Smooth muscle cell (in vitro differentiated cells): ENCODE measurements around the gene DOCK4. TPM values are rescaled to one million over a fixed set of nuclear protein-coding genes. Genes with fewer than 3 reads are reported as not detected.

Source experiments
- DNase-seq: peaks from one replicate; lab custom pipeline; 2025; ENCODE audit not compliant: unreplicated experiment; lab: John Stamatoyannopoulos, UW
- H2AFZ ChIP-seq: fragments of 200-600 bp; sonication (generic); 2 replicates; pipeline ENCODE4 v1.6.0; 2016; ENCODE audit warnings: antibody characterized with exemption, low read depth, mild to moderate bottlenecking
- H3F3A ChIP-seq: fragments of 200-600 bp; sonication (generic); 2 replicates; pipeline ENCODE4 v1.6.0; 2017; ENCODE audit warnings: antibody characterized with exemption, low read depth
- H3K27ac ChIP-seq: fragments of 200-600 bp; sonication (generic); 2 replicates; pipeline ENCODE4 v1.5.1; 2016; ENCODE audit warnings: low read depth, mild to moderate bottlenecking
- H3K27me3 ChIP-seq: fragments of 200-600 bp; sonication (generic); 2 replicates; pipeline ENCODE4 v1.6.1; 2016; ENCODE audit warnings: low read depth, mild to moderate bottlenecking
- H3K36me3 ChIP-seq: fragments of 200-600 bp; sonication (generic); 2 replicates; pipeline ENCODE4 v1.5.1; 2016; ENCODE audit warnings: low read depth
- H3K4me1 ChIP-seq: fragments of 200-600 bp; sonication (generic); 2 replicates; pipeline ENCODE4 v1.5.1; 2016; ENCODE audit warnings: low read depth
- H3K4me2 ChIP-seq: fragments of 200-600 bp; sonication (generic); 2 replicates; pipeline ENCODE4 v1.6.0; 2016; ENCODE audit warnings: mild to moderate bottlenecking
- H3K4me3 ChIP-seq: fragments of 200-600 bp; sonication (generic); 2 replicates; pipeline ENCODE4 v1.5.1; 2016; ENCODE audit warnings: mild to moderate bottlenecking
- H3K79me2 ChIP-seq: fragments of 200-600 bp; sonication (generic); 2 replicates; pipeline ENCODE4 v1.6.0; 2016; ENCODE audit warnings: low read depth, mild to moderate bottlenecking
- H3K9ac ChIP-seq: fragments of 200-600 bp; sonication (generic); 2 replicates; pipeline ENCODE4 v1.6.0; 2016; ENCODE audit warnings: low read depth
- H3K9me3 ChIP-seq: fragments of 200-600 bp; sonication (generic); replicated peaks from 2 replicates; pipeline ENCODE4 v1.5.1; 2016; ENCODE audit warnings: low read depth
- H4K20me1 ChIP-seq: fragments of 200-600 bp; sonication (generic); 2 replicates; pipeline ENCODE4 v1.6.0; 2016; ENCODE audit warnings: low read depth
- CTCF ChIP-seq: fragments of 200-600 bp; sonication (generic); IDR thresholded peaks from 2 replicates; pipeline ENCODE4 v1.5.1; 2017; ENCODE audit warnings: borderline replicate concordance, mild to moderate bottlenecking, antibody characterized with exemption; ENCODE audit not compliant: insufficient read depth, poor library complexity, severe bottlenecking
- WGBS: methylation state at CpG from one replicate; pipeline ENCODE4 v1.1.7; 2016; ENCODE audit warnings: low lambda C conversion rate; 5-methylcytosine and 5-hydroxymethylcytosine counted together
- polyA plus RNA-seq: library from polyadenylated mRNA; unstranded; fragments of >200 nt; fragmentation: Nextera tagmentation; extraction: Ambion mirVana; gene quantifications from 2 replicates; pipeline ENCODE4 v1.2.1, GENCODE V29; 2016
- total RNA-seq: library from RNA; depleted of rRNA; stranded (reverse); fragments of >200 nt; gene quantifications from 2 replicates; pipeline ENCODE4 v1.2.3, GENCODE V29; 2014

The DOCK4 gene
- total and polyA plus RNA-seq, 2 experiments from 2014 or later, result 7.4 to 20.5 TPM

- H3K4me1 ChIP-seq, result no peaks in the 10 kb centered on the region
- H3K36me3 ChIP-seq, result no peaks in the 10 kb centered on the region
- no peak overlapping the region for H3K9ac ChIP-seq
- no peaks in the 10 kb centered on the region for H4K20me1 ChIP-seq
- peaks cover 10% of the 10 kb centered on the region for H3F3A ChIP-seq
- DNase-seq, result no peak
- no peak overlapping the region for H3K4me3 ChIP-seq
- peak overlapping the region; percentile 46 for H3K4me2 ChIP-seq
- H3K27ac ChIP-seq, result peak overlapping the region; percentile 4
- H3K9me3 ChIP-seq, result no peaks in the 10 kb centered on the region
- no peak for TF ChIP-seq CTCF
- no peaks in the 10 kb centered on the region for H3K27me3 ChIP-seq
- WGBS, result 65% methylated on average over 5 of the region's 5 CpGs
- peaks cover 15% of the 10 kb centered on the region for H3K79me2 ChIP-seq
- H2AFZ ChIP-seq, result no peak overlapping the region
Observed at GRCh38 chr7:112067632-112068540, 138.3 kb downstream of the DOCK4 start.

- Histone ChIP-seq H4K20me1 (no peaks in the 10 kb centered on the region), H2AFZ (no peak overlapping the region), H3F3A (peaks cover 10% of the 10 kb centered on the region), H3K4me2 (peak overlapping the region; percentile 46), H3K9me3 (no peaks in the 10 kb centered on the region), H3K27ac (no peak overlapping the region), H3K4me1 (no peaks in the 10 kb centered on the region), H3K4me3 (no peak overlapping the region), H3K36me3 (no peaks in the 10 kb centered on the region), H3K9ac (no peak overlapping the region), H3K27me3 (no peaks in the 10 kb centered on the region), H3K79me2 (peaks cover 14% of the 10 kb centered on the region)
- no peak for TF ChIP-seq CTCF
- DNase-seq, result no peak
- 60% methylated on average over 2 of the region's 2 CpGs for WGBS
Observed at GRCh38 chr7:112067200-112067599, 139.0 kb downstream of the DOCK4 start.

GRCh38 chr7:112065758-112066157, 140.4 kb downstream of the DOCK4 start:
- no peak overlapping the region for H2AFZ ChIP-seq
- no peaks in the 10 kb centered on the region for H3K9me3 ChIP-seq
- TF ChIP-seq CTCF, result no peak
- no peaks in the 10 kb centered on the region for H3K36me3 ChIP-seq
- H3K27me3 ChIP-seq, result no peaks in the 10 kb centered on the region
- 64% methylated on average over 1 of the region's 1 CpG for WGBS
- no peak overlapping the region for H3K9ac ChIP-seq
- H3K4me2 ChIP-seq, result no peak overlapping the region
- H3K4me3 ChIP-seq, result no peak overlapping the region
- no peak overlapping the region for H3K27ac ChIP-seq
- peaks cover 4% of the 10 kb centered on the region for H3K79me2 ChIP-seq
- DNase-seq, result no peak
- H3F3A ChIP-seq, result peaks cover 10% of the 10 kb centered on the region
- no peaks in the 10 kb centered on the region for H4K20me1 ChIP-seq
- H3K4me1 ChIP-seq, result no peaks in the 10 kb centered on the region
